ENCODE results near the gene DDX18.
"Not testable (repeated sequence)": the region's sequence is repeated elsewhere in the genome, so short reads cannot be mapped to it uniquely, and the experiment has no call there.

The DDX18 gene

GRCh38 chr2:117814417-117815264, at the start of gene DDX18:
TSS of gene DDX18 (plus strand) at chr2:117814691. CDS start at chr2:117814778, 87 bp downstream.
- DNase-seq = peak; percentile 98

- no peak for DNase-seq
Observed at GRCh38 chr2:117770730-117771129, 43.8 kb upstream of the DDX18 start.

DNA sequence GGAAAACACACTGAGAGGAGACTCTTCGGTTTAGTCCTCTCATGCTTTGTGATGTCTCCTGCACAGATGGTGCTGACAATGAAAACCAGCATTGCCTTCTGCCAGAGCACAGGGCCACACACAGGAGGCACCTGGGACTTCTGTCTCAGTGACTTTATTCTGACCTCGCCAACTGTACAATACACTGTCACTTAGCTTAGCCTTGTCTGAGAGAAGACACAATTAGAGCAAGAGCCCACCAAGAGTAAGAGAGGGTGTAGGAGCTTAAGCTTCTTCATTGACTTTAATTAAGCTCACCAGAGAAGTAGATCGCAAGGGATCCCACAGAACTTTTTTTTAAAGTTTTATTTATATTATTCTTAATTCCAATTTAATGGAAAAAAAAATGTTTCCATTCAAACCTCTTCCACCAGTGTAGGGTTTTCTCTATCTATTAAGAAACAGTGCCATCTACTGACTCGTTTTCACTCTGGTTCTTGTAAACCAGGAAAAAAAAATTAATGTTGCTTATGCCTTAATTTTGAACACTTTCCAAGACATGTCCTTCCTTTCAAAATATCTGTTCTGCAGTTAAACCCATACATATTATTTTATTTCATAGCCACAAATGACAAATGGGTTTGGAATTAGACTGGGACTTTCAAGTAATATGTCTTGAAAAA, 42.4 kb upstream of the DDX18 start:
- no peak for DNase-seq

DNA sequence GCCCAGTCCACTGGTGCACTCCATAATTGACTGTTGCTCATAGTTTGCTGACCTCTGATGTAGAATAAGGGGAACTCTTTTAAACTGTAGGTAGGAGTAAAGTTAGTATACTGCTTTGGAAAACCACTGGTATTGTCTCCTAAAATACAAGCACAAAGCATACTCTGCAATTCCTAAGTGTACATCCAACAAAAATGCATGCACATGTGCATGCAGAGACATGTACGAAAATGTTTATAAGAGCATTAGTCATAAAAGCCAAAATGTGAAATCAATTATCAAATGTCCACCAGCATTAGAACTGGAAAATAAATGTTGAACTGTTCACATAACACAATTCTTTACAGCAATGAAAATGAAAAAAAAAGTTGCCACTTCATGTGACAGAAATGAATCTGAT, 39.8 kb upstream of the DDX18 start:
- DNase-seq = no peak

GRCh38 chr2:117775703-117776219, 38.7 kb upstream of the DDX18 start:
- DNase-seq = no peak

GRCh38 chr2:117776888-117777287, 37.6 kb upstream of the DDX18 start:
- DNase-seq = no peak

DNA sequence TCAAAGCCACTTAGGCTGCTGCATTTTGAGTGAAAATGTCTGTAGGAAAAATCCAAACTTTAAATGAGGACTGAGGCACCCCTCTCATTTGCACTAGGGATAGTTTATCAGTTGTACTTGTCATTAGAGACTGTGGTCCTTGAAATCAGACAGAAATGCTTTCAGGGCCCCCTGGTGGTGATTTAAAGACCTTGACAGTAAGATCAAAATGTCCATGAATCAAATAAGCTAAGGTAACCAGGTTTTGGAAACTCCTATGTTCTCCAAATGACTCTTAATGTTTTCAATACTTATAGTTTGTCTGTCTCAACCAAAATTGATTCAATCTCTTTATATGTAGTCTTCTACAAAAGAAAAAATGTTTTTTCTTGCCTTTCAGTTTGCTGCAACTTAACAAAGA, 28.8 kb upstream of the DDX18 start:
- peak; percentile 23 to 42 for DNase-seq

GRCh38 chr2:117786520-117786919, 28.0 kb upstream of the DDX18 start:
- no peak for DNase-seq

DNA sequence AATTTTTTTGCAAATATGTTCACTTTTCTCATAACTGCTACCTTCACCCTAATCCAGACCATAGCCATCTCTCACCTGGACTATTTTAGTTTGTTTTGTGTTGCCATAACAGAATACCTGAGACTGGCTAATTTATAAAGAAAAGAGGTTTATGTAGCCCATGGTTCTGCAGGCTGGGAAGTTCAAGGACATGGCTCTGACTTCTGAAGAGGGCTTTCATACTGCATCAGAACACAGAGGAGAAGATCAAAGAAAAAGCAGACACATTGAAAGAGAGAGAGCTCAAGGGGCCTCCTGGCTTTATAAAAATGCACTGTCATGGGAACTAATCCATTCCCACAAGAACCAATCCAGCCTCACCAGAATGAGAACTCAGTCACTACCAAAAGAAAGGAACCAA, 25.0 kb upstream of the DDX18 start:
- no peak for DNase-seq

GRCh38 chr2:117794668-117795067, 19.8 kb upstream of the DDX18 start:
- no peak for DNase-seq

GRCh38 chr2:117801826-117802225, 12.7 kb upstream of the DDX18 start:
- DNase-seq = no peak

- not testable (repeated sequence) for DNase-seq
Observed at GRCh38 chr2:117803644-117804325, 10.7 kb upstream of the DDX18 start.

DNA sequence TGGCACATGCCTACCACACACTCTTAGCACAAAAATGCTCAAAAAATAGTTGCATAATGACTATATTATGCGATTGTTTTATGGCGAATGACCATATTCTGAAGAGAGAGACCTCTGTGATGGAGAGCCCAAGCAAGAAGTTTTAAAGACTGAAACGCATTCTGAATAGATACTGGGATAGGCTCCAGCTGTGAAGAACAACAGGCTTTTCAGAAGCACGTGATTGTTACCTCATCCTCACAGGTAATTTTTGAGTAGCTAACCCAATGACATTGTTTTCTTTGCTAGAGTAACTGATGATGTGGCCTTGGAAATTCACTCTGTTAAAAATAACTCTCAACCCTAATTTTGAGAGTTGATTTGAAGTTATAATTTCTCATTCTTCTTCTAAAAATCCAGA, 2.0 kb upstream of the DDX18 start:
- DNase-seq = no peak

GRCh38 chr2:117815946-117816345, 1.5 kb downstream of the DDX18 start:
- no peak for DNase-seq

- no peak for DNase-seq
Observed at GRCh38 chr2:117818921-117819320, 4.4 kb downstream of the DDX18 start.

DNA sequence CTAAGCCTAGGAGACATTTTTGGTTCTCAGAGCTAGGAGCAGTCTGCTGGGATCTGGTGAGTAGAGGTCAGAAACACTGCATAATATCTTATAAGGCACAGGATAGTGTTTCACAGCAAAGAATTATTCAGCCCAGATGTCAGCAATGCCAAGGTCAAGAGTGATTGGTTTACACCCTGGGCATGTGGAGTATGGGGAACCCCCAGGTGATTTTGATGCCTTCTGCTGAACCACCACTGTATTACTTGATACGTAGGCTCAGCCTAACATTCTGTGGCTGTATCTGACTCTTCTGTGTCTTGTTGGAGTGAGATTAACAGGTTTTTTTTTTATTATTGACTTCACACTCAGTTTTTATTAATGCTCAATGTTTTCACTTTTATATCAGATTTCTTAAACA, 6.0 kb downstream of the DDX18 start:
- DNase-seq = peak in 1 of 2 donors; percentile 10

DNA sequence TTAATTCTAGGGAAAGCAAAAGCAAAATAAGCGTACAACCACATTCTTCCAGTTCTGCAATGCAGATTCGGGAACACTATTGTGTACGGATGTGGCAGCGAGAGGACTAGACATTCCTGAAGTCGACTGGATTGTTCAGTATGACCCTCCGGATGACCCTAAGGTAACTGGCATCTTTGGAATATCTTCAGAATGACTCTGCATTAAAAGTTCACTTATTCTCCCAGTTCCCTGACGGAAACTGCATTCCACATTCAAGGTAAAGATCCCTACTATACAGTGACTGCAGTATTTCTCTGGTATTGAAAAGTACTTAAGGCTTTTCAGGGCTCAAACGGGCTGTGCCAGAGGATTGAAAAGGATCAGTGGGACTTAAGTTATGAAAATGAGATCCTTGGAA, 10.9 kb downstream of the DDX18 start:
- DNase-seq = no peak

DNA sequence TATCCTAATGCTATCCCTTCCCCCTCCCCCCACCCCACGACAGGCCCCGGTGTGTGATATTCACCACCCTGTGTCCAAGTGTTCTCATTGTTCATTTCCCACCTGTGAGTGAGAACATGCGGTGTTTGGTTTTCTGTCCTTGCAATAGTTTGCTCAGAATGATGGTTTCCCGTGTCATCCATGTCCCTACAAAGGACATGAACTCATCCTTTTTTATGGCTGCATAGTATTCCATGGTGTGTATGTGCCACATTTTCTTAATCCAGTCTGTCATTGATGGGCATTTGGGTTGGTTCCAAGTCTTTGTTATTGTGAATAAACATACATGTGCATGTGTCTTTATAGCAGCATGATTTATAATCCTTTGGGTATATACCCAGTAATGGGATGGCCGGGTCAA, 13.0 kb downstream of the DDX18 start:
- not testable (repeated sequence) for DNase-seq

DNA sequence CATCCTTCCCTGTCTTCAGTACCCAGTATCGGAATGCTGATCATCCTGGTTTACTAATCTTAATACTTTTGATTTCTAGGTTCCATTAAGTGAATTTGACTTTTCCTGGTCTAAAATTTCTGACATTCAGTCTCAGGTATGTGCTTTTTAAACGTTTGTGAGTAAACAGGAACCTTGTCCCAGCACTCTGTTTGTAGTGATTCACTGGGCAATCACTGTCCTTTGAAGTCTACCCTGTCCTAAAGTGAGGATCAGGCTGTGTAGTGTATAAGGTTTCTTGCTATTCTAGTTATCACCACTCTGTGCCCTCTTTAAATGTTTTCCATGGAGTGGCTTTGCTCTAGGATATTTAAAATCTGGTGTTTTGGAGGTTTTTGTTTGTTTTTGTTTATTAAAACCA, 14.4 kb downstream of the DDX18 start:
- DNase-seq = no peak

- DNase-seq = no peak
Observed at GRCh38 chr2:117832332-117832731, 17.8 kb downstream of the DDX18 start.

GRCh38 chr2:117832905-117833613, 18.6 kb downstream of the DDX18 start:
- DNase-seq = no peak

DNA sequence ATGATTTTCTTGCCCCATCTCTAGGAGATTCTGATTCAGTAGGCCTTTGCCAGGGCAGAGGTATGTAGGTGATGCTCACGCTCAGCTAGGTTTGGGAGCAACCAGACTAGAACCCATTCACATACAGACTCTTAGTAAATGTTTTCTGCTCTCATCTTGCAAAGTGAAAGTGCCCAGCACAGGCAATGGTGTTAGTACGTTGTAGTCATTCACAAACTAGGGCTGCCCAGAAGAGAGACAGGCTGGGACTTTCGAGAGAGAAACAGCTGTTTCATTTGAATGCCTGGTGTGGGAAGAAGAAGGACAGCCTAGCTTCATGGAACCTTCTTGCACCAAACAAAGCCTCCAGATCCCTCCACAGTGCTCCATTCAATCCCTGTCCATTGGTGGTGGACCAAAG, 19.4 kb downstream of the DDX18 start:
- no peak for DNase-seq

- no peak for DNase-seq
Observed at GRCh38 chr2:117834992-117835391, 20.5 kb downstream of the DDX18 start.
